VCaP (cell line): ENCODE data around the gene SLC12A8.

Experiments
- H3K27ac ChIP-seq: fragments of 450-650 bp; 2 replicates; pipeline ENCODE4 v1.5.1; 2017
- TF ChIP-seq, protein P1 (sequence below): fragments of 450-650 bp; conservative IDR thresholded peaks from 2 replicates; pipeline ENCODE4 v1.5.1; 2017; ENCODE audit warnings: mild to moderate bottlenecking, moderate library complexity

Gene SLC12A8

GRCh38 chr3:125069968-125070745 lies 142.4 kb downstream of the SLC12A8 start:
- TF ChIP-seq, protein P1, sequence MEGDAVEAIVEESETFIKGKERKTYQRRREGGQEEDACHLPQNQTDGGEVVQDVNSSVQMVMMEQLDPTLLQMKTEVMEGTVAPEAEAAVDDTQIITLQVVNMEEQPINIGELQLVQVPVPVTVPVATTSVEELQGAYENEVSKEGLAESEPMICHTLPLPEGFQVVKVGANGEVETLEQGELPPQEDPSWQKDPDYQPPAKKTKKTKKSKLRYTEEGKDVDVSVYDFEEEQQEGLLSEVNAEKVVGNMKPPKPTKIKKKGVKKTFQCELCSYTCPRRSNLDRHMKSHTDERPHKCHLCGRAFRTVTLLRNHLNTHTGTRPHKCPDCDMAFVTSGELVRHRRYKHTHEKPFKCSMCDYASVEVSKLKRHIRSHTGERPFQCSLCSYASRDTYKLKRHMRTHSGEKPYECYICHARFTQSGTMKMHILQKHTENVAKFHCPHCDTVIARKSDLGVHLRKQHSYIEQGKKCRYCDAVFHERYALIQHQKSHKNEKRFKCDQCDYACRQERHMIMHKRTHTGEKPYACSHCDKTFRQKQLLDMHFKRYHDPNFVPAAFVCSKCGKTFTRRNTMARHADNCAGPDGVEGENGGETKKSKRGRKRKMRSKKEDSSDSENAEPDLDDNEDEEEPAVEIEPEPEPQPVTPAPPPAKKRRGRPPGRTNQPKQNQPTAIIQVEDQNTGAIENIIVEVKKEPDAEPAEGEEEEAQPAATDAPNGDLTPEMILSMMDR: no peak
- H3K27ac ChIP-seq: no peak overlapping the region

DNA sequence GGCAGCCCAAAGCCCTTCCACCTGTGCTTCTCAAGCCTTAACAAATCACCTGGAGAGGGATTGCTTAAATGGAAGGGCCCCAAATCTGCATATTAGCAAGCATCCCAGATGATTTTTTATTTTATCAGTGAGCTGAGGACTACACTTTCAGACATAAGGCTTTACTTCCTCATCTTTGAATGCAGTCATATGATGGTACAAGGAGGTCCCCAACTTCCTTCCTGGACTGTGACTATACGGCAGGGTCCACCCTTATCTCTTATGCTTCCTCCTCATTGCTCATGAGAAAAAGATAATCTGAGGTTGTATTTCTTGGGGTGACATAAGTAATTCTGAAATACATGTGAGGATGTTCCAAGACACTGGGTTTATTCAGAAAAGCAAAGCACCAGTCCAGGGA lies 143.1 kb downstream of the SLC12A8 start:
- TF ChIP-seq, protein P1: no peak
- H3K27ac ChIP-seq: no peak overlapping the region

DNA sequence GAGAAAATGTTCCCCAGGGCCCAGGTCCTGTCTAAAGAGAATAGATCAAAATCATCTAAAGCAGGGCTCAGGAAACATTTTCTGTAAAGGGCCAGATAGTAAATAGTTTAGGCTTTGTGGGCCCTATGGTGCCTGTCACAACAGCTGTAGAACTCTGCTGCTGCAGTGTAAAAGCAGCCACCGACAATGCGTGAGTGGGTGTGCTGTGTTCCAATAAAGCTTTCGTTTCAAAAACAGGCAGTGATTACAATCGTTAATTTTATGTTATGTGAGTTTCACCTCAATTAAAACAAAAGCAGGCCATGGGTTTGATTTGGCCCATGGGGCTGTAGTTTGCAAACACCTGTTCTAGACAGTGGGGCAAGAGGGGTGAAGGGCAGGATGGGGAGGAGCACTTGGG lies 144.3 kb downstream of the SLC12A8 start:
- TF ChIP-seq, protein P1: no peak

DNA sequence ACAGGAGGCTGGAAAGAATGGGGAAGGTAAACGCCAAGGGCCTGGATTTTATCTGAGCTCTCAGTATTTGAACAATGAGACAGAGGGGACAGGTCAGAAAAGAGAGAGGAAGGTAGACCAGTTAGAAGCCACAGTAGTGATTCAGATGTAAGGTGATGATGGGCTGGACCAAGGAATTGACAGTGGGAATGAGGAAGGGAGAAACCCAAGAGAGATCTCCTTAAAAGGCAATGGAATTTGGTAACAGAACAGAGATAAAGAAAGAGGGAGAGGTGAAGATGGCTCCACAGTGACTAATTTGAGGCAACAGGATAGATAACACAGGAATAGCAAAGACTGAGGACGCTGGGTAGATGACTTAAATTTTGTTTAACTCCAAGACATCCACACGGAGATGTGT lies 145.3 kb downstream of the SLC12A8 start:
- TF ChIP-seq, protein P1: no peak
- no peak overlapping the region for H3K27ac ChIP-seq

More for the DNA sequence above, 144.3 kb downstream of the SLC12A8 start:
- no peak overlapping the region for H3K27ac ChIP-seq

DNA sequence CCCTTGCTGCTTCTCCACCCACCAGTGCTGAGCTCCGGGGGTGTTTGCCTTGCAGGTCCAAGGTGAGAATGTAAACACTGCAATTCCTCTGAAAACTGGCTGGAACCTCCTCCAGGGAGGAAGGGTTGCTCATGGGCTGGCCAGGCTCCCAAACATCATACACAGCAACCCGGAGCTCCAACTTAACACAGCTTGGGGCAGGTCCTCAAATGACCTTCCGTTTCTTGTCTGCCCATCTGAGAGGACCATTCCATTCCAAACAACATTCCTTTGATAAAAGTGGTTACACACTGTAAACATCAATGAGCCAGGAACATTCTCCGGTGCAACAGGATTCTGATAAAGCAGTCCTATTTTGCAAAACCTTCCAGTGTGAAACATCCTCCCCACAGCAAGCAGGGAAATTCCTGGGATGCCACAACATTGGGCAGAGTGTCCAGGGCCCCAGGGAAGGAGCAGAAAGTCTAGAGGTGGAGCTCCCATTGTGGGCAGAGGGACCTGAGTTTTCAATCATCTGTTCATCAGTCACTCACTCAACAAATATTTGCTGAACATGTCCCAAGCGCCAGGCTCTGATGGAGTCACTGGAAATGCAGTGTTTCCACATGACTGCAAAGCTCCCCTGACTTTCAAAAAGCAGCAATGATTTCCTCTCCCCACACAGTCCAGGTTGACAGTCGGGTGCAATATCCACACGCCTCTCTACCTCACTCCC lies 149.5 kb downstream of the SLC12A8 start:
- H3K27ac ChIP-seq: peak overlapping the region; percentile 86
- TF ChIP-seq, protein P1: no peak

GRCh38 chr3:125061646-125062045 lies 150.9 kb downstream of the SLC12A8 start:
- peak overlapping the region; percentile 86; the same call in 1 of the 2 replicates for H3K27ac ChIP-seq
- TF ChIP-seq, protein P1: no peak

DNA sequence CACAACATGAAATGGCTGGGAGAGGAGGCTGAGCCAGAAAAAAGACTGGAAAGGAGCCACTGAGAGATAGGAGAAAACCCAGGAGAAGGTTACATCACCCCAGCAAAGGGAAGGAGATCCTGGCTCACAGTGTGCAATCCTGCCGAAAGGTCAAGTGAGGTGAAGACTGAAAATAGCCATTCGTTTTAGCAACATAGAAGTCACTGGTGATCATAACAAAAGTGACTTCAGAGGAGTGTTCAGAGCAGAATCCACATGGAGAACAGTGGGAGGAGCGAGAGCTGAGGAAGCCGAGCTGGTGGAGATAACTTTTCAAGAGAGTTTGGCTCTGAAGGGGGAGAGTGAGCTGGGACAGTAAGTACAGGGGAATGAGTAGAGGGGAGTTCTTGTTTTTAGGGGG lies 151.4 kb downstream of the SLC12A8 start:
- TF ChIP-seq, protein P1: no peak
- peak overlapping the region; percentile 86; the same call in 1 of the 2 replicates for H3K27ac ChIP-seq
